Measurements from ENCODE around the gene STK4.

STK4 gene

GRCh38 chr20:45115829-45116228 lies 149.5 kb downstream of the STK4 start:
- no peak for DNase-seq

- DNase-seq, result no peak
Measured at GRCh38 chr20:45117581-45117980, 151.3 kb downstream of the STK4 start.

GRCh38 chr20:45118028-45118427 lies 151.7 kb downstream of the STK4 start:
- no peak for DNase-seq

DNA sequence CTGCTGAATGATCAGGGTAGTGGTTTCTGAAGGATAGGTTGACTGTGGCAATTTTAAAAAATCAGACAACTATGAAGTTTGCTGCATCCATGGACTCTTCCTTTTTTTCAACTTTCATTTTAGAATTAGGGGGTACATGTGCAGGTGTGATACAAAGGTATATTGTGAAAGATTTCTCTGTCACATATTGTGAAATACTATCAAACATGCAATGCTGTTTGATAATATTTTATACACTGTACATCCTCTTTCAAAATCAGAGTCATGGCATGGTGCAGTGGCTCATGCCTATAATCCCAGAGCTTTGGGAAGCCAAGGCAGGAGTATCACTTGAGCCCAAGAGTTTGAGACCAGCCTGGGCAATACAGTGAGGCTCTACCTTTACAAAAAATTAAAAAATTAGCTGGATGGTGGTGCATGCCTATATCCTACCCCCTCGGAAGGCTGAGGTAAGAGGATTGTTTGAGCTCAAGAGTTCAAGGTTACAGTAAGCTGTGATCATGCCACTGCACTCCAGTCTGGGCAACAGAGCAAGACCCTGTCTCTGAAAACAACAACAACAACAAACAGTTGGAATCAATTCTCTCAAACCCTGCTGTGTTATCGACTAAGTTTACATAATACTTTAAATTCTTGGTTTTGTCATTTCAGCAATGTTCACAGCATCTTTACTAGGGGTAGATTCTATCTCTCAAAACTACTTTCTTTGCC lies 153.4 kb downstream of the STK4 start:
- no peak for DNase-seq

GRCh38 chr20:45121388-45121787 lies 155.1 kb downstream of the STK4 start:
- DNase-seq, result no peak

- DNase-seq, result no peak
Measured at GRCh38 chr20:45124365-45124764, 158.1 kb downstream of the STK4 start, which contains the start of gene WFDC12. TSS of gene WFDC12 (minus strand) at chr20:45124465. CDS start at chr20:45124447, 18 bp downstream.

GRCh38 chr20:45128099-45128498 lies 161.8 kb downstream of the STK4 start:
- no peak for DNase-seq
